Stimulated activated CD4-positive, alpha-beta T cell treated with anti-CD3 and anti-CD28 coated beads, Interleukin-4, amount 100 ng/mL, for 24 hours (primary cell): ENCODE data around the gene IRF8.
A peak's percentile ranks its signal among the peaks of the same experiment; 100 is the strongest.
"Not testable (repeated sequence)": the region's sequence is repeated elsewhere in the genome, so short reads cannot be mapped to it uniquely, and the experiment has no call there.

Experiments used
- DNase-seq: peaks from one replicate; pipeline ENCODE4 v3.0.0-alpha.2; 2020

IRF8 gene

DNA sequence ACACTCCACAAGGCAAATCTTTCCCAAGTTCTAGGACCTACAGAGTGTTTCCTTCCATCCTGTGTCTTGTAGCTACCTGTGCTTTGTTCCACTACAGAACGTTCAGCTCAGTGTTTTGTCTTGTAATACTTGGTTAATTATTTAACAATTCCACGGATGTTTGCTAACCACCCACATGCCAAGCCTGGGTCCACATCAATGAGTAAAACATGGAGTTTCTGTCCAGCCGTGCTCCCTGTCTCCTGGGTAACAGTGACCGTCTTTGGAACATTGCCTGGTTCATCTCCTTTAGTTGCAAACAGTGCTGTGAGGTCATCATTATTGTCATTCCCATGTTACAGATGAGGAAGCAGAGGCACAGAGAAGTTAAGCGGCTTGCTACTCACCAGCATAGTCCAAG lies 41.3 kb downstream of the IRF8 start:
- DNase-seq: no peak

- DNase-seq: no peak
These were observed 43.1 kb downstream of the IRF8 start for GRCh38 chr16:85941863-85942644.

- not testable (repeated sequence) for DNase-seq
These were observed 43.7 kb downstream of the IRF8 start for GRCh38 chr16:85942659-85943058.

GRCh38 chr16:85943711-85944110 lies 44.7 kb downstream of the IRF8 start:
- DNase-seq: no peak

GRCh38 chr16:85944572-85945423 lies 45.8 kb downstream of the IRF8 start:
- DNase-seq: no peak

DNA sequence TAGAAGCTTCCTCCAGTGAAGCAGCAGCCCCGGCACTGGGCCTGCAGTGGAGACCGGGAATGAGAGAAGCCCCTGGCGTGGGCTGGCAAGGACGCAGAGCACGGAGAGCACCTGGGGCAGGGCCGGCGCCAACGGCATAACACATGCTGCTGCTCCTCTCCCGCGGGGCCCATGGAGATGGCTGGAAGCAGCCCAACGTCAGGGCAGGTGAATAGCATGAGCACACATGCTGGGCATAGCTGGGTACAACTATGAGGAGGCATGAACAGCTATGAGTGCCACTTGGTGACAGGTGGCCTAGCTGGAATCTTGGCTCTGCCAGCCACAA lies 46.4 kb downstream of the IRF8 start:
- DNase-seq: no peak

DNA sequence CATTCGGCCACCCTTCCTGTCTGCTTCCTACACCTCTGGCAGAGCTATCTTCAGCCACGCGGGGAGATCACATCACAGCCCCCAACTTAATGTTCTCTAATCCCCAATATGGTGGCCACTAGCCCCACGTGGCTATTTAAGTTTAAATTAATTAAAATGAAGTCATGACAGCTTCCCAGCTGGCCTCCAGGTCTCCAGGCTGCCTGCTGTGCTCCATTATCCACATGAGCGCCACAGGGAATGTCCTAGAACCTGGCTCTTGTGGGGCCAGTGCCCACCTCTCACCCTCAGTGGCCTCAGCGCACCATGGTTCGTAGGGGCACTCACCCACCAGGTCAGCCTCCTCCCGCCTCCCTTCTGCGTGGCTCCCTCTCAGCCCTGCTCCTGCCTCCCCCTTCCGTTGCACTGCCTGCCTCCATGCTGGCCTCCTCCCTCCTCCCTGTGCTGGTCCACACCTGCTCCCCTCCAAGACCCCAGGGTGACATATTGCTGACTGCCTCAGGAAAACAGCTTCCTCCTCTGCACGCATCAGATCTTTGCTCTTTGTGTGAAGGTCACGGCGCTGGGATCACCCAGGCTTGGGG lies 47.7 kb downstream of the IRF8 start:
- no peak for DNase-seq

- peak; percentile 66 for DNase-seq
These were observed 48.5 kb downstream of the IRF8 start for GRCh38 chr16:85947230-85948137.

- no peak for DNase-seq
These were observed 49.2 kb downstream of the IRF8 start for GRCh38 chr16:85948138-85948509.

DNA sequence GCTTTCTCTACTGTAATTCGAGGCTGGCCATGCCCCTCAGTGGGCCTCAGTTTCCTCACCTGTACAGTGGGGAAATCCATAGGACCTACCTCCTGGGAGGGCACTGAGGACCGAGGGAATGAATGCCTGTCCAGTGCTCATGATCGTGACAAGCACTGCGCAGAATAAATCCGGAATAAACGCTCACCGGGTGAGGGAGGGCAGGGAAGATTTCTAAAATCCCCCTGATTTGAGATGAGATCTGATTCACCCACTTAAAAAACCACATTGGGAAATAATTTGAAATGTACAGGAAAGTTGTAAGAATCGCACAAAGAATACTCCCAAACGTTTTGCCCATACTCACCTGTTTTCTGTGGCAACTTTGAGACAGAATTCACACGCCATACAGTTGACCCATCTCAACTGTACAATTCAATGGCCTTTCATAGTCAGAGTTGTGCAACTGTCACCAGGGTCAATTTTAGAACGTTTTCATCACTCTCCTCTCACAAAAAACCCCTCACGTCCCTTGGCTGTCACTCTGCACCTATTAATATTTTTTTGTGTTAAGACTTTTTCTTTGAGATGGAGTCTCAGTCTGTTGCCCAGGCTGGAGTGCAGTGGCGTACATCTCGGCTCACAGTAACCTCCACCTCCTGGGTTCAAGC lies 49.8 kb downstream of the IRF8 start:
- DNase-seq: no peak

- no peak for DNase-seq
These were observed 51.4 kb downstream of the IRF8 start for GRCh38 chr16:85950136-85950918.

GRCh38 chr16:85952197-85952596 lies 53.2 kb downstream of the IRF8 start:
- DNase-seq: no peak

- DNase-seq: no peak
These were observed 53.8 kb downstream of the IRF8 start for GRCh38 chr16:85952811-85953210.

GRCh38 chr16:85954927-85955519 lies 56.1 kb downstream of the IRF8 start:
- no peak for DNase-seq

- peak; percentile 44 for DNase-seq
These were observed 56.6 kb downstream of the IRF8 start for GRCh38 chr16:85955566-85955965.

DNA sequence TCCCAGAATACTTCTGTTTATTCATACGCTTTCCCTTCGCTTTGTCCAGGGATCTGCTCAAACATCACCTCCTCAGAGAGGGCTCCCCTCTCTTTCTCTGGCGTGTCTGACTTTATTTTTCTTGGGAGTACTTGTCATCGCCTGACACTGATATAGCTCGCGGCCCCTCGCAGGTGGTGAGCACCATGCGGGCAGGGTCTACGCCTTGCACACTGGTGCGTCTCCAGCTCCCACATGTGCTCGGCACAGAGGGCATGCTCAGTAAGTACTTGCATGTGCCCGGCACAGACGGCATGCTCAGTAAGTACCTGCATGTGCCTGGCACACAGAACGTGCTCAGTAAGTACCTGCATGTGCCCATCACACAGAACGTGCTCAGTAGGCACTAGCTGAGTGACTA lies 57.5 kb downstream of the IRF8 start:
- DNase-seq: no peak

DNA sequence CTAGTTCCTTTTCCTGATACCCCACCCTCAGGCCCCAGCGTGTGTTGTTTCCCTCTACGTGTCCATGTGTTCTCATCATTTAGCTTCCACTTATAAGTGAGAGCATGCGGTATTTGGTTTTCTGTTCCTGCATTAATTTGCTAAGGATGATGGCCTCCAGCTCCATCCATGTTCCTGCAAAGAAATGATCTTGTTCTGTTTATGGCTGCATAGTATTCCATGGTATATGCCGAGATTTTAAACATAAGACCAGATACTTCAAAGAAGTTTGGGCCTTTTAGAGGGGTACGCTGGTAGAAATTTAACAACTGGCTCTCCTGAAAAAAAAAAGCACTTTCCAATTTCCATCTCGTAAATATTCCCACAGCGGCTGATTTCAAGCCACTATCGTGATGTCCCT lies 59.8 kb downstream of the IRF8 start:
- DNase-seq: no peak

DNA sequence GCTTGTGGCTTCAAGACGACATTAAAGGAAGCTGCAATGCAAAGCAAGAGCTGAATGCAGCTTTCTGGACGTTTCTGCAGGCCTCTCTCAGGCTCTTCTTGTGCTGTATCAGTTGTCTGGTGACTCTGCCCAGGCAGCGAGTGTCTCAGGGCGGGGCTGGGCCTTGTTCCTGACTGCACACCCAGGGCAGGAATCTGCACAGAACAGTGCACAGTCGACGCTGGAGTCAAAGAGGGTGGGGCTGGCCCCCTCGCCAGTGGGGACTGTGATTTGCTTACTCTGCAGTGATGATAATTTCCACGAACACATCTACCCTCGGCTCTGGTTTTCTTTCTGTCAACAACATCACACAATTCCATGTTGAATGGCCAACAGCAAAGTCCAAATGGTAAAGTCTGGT lies 60.7 kb downstream of the IRF8 start:
- no peak for DNase-seq

GRCh38 chr16:85960486-85961046 lies 61.6 kb downstream of the IRF8 start:
- DNase-seq: no peak

GRCh38 chr16:85961988-85962915 lies 63.3 kb downstream of the IRF8 start:
- DNase-seq: no peak
